Esophagus muscularis mucosa (tissue), 3 donors: ENCODE data around the gene CARF.

ENCODE experiments used
- CTCF ChIP-seq, 3 experiments: fragments of 200-600 bp in 2 of 3; fragments of 450-650 bp in 1 of 3; sonication (generic) in 2 of 3; IDR thresholded peaks; one replicate each; pipeline ENCODE4 v1.5.1; 2017 to 2019; ENCODE audit warnings: antibody characterized with exemption in 3 of 3, mild to moderate bottlenecking in 2 of 3, moderate library complexity in 1 of 3
- POLR2AphosphoS5 ChIP-seq, 2 donors: sonication (generic); formaldehyde crosslinking; IDR thresholded peaks; one replicate each; pipeline ENCODE4 v1.6.1; 2017; ENCODE audit warnings: antibody characterized with exemption in 2 of 2

GRCh38 chr2:202944408-202944807 lies 32.3 kb downstream of the CARF start:
- TF ChIP-seq POLR2AphosphoS5 (IDR thresholded peaks at IDR 0.05): no peak
- no peak for TF ChIP-seq CTCF (IDR thresholded peaks at IDR 0.05)
